ENCODE data around the gene PAXX. TPM values are rescaled to one million over a fixed set of nuclear protein-coding genes. Genes with fewer than 3 reads are reported as not detected.

The PAXX gene
- total RNA-seq, 1 donor = 16.6 TPM

DNA sequence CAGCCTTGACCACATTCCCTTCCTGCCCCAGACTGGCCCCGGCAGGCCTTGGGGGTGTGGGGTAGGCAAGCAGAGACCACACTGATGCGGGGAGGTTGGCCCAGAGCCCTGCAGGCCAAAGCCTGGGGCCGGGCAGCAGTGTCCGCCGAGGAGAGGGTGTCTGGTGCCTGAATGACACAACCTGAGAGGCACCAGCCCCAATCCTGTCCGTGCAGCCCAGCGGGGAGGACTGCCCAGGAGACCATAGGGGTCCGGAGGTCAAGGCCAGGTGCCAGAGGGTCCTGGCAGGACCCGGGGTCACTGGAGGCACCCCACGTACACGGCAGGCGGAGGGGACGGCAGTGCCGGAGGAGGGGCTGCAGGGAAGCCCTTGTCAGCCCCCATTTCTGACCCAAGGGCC is 20.5 kb upstream of the PAXX start:
- Histone ChIP-seq H3K27ac (ENCODE audit: low read depth, low read length) (no peak overlapping the region), H2AFZ (ENCODE audit: low read length) (no peak overlapping the region), H3K4me3 (ENCODE audit: insufficient read depth, low read length) (no peak overlapping the region), H3K36me3 (ENCODE audit: insufficient read depth, low read length) (no peaks in the 10 kb centered on the region), H3K4me1 (ENCODE audit: insufficient read depth, low read length) (no peaks in the 10 kb centered on the region), H3K4me2 (ENCODE audit: insufficient read depth, low read length) (no peak overlapping the region), H4K20me1 (ENCODE audit: insufficient read depth, low read length) (no peaks in the 10 kb centered on the region), H3K9me3 (ENCODE audit: low read depth, low read length) (no peaks in the 10 kb centered on the region), H3K79me2 (ENCODE audit: insufficient read depth, low read length) (no peaks in the 10 kb centered on the region), H3K27me3 (ENCODE audit: insufficient read depth, low read length) (no peaks in the 10 kb centered on the region)
- TF ChIP-seq, protein P1, sequence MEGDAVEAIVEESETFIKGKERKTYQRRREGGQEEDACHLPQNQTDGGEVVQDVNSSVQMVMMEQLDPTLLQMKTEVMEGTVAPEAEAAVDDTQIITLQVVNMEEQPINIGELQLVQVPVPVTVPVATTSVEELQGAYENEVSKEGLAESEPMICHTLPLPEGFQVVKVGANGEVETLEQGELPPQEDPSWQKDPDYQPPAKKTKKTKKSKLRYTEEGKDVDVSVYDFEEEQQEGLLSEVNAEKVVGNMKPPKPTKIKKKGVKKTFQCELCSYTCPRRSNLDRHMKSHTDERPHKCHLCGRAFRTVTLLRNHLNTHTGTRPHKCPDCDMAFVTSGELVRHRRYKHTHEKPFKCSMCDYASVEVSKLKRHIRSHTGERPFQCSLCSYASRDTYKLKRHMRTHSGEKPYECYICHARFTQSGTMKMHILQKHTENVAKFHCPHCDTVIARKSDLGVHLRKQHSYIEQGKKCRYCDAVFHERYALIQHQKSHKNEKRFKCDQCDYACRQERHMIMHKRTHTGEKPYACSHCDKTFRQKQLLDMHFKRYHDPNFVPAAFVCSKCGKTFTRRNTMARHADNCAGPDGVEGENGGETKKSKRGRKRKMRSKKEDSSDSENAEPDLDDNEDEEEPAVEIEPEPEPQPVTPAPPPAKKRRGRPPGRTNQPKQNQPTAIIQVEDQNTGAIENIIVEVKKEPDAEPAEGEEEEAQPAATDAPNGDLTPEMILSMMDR (IDR thresholded peaks at IDR 0.05; ENCODE audit: extremely low read depth, low read depth, low read length) = no peak
- DNase-seq (ENCODE audit: insufficient read length, low spot score, missing footprints) = no peak

DNA sequence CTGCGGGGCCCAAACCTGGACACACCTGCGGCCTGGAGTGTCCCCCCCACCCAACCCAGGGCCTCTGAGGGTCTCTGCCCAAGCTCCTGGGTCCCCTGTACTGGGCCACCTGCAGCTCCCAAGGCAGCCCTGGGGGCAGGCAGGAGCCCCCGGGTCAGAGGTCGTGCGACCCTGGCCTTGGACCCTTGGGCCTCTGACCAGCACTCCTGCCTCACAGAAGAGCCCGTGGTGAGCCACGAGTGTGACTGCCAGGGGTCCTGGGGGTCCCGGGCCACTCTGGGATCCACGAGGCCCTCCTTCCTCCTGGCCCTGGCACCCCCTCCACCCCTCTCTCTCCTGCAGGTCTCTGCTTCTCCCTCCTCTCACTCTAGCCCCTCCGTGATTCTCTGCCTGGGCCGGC is 19.9 kb upstream of the PAXX start:
- no peaks in the 10 kb centered on the region for H4K20me1 ChIP-seq (ENCODE audit: insufficient read depth, low read length)
- no peaks in the 10 kb centered on the region for H3K4me1 ChIP-seq (ENCODE audit: insufficient read depth, low read length)
- no peaks in the 10 kb centered on the region for H3K9me3 ChIP-seq (ENCODE audit: low read depth, low read length)
- no peak for DNase-seq (ENCODE audit: insufficient read length, low spot score, missing footprints)
- no peak overlapping the region for H3K4me3 ChIP-seq (ENCODE audit: insufficient read depth, low read length)
- no peak overlapping the region for H3K27ac ChIP-seq (ENCODE audit: low read depth, low read length)
- H2AFZ ChIP-seq (ENCODE audit: low read length) = no peak overlapping the region
- no peaks in the 10 kb centered on the region for H3K79me2 ChIP-seq (ENCODE audit: insufficient read depth, low read length)
- no peak overlapping the region for H3K4me2 ChIP-seq (ENCODE audit: insufficient read depth, low read length)
- no peaks in the 10 kb centered on the region for H3K27me3 ChIP-seq (ENCODE audit: insufficient read depth, low read length)
- TF ChIP-seq, protein P1 (IDR thresholded peaks at IDR 0.05; ENCODE audit: extremely low read depth, low read depth, low read length) = no peak
- H3K36me3 ChIP-seq (ENCODE audit: insufficient read depth, low read length) = no peaks in the 10 kb centered on the region

DNA sequence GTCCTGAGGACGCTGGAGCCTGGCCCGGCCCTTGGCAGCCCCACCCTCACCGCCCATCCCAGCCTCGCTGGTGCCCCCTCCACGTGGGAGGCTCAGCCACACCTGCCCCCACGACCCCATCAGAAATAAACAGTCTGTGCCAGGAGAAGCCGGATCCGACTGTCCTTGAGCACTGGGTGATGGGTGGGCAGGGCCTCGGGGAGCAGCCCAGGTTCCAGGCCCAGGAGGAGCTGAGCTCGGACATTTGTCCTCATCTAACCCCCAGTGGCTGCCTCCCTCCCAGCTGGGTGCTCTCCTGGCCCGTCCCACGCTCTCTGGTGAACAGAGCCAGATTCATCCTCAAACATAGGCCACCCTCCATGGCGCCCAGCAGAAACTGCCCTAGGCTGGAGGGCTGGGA is 19.5 kb upstream of the PAXX start:
- TF ChIP-seq, protein P1 (IDR thresholded peaks at IDR 0.05; ENCODE audit: extremely low read depth, low read depth, low read length) = no peak
- H3K27ac ChIP-seq (ENCODE audit: low read depth, low read length) = no peak overlapping the region
- no peak overlapping the region for H2AFZ ChIP-seq (ENCODE audit: low read length)
- no peaks in the 10 kb centered on the region for H3K27me3 ChIP-seq (ENCODE audit: insufficient read depth, low read length)
- no peak overlapping the region for H3K4me3 ChIP-seq (ENCODE audit: insufficient read depth, low read length)
- no peaks in the 10 kb centered on the region for H3K36me3 ChIP-seq (ENCODE audit: insufficient read depth, low read length)
- peaks cover under 1% of the 10 kb centered on the region for H3K4me1 ChIP-seq (ENCODE audit: insufficient read depth, low read length)
- no peaks in the 10 kb centered on the region for H3K9me3 ChIP-seq (ENCODE audit: low read depth, low read length)
- H4K20me1 ChIP-seq (ENCODE audit: insufficient read depth, low read length) = no peaks in the 10 kb centered on the region
- DNase-seq (ENCODE audit: insufficient read length, low spot score, missing footprints) = no peak
- H3K4me2 ChIP-seq (ENCODE audit: insufficient read depth, low read length) = no peak overlapping the region
- no peaks in the 10 kb centered on the region for H3K79me2 ChIP-seq (ENCODE audit: insufficient read depth, low read length)

DNA sequence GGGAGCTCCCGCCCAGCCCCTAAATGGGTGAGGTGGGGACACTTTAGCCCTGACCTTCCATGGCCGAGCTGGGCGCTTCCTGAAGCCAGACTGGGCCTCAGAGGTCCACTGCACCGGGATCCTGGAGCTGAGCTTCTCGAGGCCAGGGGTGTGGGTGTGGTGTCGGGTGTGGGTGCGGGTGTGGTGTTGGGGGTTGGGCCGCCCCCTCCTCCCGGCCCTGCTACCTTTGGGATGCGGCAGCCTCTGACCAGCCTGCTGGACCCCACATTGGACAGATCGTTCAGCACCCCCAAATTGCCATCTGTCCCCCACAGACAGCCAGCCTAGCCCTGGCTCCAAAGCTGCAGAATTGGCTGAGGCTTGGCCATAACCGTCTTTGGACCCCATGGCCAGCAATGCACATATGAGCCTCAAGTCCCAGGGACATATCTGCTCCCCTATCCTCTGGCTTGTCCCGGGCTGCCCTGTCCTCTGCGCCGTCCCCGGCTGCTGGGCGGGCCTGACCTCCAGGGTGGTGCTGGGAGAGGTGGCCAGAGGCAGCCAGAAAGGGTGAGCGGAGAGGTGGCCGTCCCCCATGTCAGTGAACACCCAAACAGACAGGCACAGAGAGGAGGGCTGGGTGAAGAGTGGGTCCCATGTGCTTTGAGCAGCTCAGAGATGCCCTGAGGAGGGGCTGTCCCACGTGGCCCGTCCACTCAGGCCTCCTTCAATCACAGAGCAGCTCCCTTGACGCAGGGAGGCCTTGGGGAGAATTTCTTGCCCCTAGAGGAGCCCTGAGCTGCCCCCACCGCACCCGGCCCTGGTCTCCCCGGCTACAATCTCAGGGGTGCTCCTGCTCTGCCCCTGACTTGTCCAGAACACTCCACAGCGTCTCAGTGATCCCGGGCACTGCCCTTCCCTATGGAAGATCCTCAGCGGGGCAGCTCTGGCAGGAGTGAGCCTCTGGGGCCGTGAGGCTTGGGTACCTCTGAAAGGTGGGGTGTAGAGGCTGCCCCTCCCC is 18.3 kb upstream of the PAXX start:
- TF ChIP-seq, protein P1 (IDR thresholded peaks at IDR 0.05; ENCODE audit: extremely low read depth, low read depth, low read length) = no peak
- no peak overlapping the region for H3K4me2 ChIP-seq (ENCODE audit: insufficient read depth, low read length)
- no peak overlapping the region for H3K4me3 ChIP-seq (ENCODE audit: insufficient read depth, low read length)
- H2AFZ ChIP-seq (ENCODE audit: low read length) = no peak overlapping the region
- H3K9me3 ChIP-seq (ENCODE audit: low read depth, low read length) = no peaks in the 10 kb centered on the region
- DNase-seq (ENCODE audit: insufficient read length, low spot score, missing footprints) = no peak
- no peaks in the 10 kb centered on the region for H3K36me3 ChIP-seq (ENCODE audit: insufficient read depth, low read length)
- H3K27me3 ChIP-seq (ENCODE audit: insufficient read depth, low read length) = no peaks in the 10 kb centered on the region
- no peaks in the 10 kb centered on the region for H4K20me1 ChIP-seq (ENCODE audit: insufficient read depth, low read length)
- no peaks in the 10 kb centered on the region for H3K79me2 ChIP-seq (ENCODE audit: insufficient read depth, low read length)
- no peak overlapping the region for H3K27ac ChIP-seq (ENCODE audit: low read depth, low read length)
- peaks cover 5% of the 10 kb centered on the region for H3K4me1 ChIP-seq (ENCODE audit: insufficient read depth, low read length)

Data from osteoblast (primary cell).